ENCODE data around the gene TARS1.
A peak's percentile ranks its signal among the peaks of the same experiment; 100 is the strongest.

The TARS1 gene

DNA sequence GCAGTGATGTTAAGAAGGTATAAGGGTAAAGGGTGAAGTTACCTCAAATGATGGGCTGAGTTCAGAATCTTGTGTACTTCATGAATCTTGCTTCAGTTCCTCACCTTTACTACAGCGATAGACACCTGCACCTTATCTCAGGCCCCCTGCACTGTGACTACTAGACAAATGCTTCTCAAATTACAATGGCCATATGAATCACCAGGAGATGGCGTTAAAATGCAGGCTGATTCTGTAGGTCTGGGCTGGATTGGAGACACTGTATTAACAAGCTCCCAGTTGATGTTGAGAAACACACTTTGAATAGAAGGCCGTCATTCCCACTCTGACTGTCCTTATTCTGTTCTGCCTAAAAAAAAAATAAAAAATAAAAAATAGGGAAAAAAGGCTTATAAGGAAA is 29.8 kb downstream of the TARS1 start:
- TF ChIP-seq, protein P1, sequence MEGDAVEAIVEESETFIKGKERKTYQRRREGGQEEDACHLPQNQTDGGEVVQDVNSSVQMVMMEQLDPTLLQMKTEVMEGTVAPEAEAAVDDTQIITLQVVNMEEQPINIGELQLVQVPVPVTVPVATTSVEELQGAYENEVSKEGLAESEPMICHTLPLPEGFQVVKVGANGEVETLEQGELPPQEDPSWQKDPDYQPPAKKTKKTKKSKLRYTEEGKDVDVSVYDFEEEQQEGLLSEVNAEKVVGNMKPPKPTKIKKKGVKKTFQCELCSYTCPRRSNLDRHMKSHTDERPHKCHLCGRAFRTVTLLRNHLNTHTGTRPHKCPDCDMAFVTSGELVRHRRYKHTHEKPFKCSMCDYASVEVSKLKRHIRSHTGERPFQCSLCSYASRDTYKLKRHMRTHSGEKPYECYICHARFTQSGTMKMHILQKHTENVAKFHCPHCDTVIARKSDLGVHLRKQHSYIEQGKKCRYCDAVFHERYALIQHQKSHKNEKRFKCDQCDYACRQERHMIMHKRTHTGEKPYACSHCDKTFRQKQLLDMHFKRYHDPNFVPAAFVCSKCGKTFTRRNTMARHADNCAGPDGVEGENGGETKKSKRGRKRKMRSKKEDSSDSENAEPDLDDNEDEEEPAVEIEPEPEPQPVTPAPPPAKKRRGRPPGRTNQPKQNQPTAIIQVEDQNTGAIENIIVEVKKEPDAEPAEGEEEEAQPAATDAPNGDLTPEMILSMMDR (IDR thresholded peaks at IDR 0.05; ENCODE audit: low read depth, low read length): peak; percentile 61
- DNase-seq (ENCODE audit: low read depth in 2 of 2): peak; percentile 62 to 81
- no peak overlapping the region for H3K4me3 ChIP-seq (replicated peaks in 1 of 2; ENCODE audit: low read depth in 2 of 2, low read length in 2 of 2)

DNA sequence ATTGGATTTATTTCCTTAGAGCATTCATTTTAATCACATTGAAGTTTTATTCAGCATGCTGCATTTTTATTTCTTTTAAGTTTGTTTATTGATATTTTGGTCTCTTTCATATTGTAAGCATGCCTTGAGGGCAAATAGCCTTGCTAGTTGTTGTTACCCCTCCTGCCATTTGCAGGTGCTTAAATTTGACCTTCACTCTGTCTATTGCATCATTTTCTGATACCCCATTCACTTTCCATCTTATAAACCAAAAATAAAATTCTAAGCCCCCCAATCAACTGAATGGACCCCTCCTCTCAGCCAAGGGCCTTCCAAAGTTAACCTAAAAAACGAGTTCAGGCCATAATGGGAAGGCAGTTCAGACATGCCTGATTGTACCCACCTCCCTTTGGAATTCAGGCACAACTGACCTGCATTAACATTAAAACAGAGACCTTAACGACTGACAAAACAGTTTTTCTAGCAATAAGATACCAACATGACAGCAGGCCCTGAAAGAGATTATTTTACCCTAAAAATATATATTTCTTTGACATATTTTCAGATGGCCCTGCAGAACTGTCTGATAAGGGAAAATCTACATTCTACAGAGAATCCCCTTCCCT is 32.1 kb downstream of the TARS1 start:
- no peak overlapping the region for H3K4me3 ChIP-seq (replicated peaks in 1 of 2; ENCODE audit: low read depth in 2 of 2, low read length in 2 of 2)
- TF ChIP-seq, protein P1 (IDR thresholded peaks at IDR 0.05; ENCODE audit: low read depth, low read length): no peak
- no peak for DNase-seq (ENCODE audit: low read depth in 2 of 2)

DNA sequence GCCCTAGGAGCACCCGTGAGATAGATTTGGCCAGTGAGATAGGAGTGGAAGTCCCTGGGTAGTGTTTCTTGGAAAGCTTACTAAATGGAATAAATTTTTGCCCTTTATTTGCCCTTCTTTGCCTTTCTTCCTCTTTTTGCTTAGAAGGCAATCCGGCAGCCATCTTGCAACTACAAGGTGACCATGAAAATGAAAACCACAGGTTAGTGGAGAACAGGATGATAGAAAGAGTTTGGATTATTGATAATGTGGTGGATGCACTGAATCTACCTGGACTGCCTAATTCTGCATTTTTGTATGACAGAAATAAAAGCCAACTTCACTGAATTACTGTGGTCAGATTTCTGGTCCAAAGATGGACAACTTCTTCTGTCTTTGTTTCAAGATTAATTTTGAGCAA is 33.2 kb downstream of the TARS1 start:
- TF ChIP-seq, protein P1 (IDR thresholded peaks at IDR 0.05; ENCODE audit: low read depth, low read length): no peak
- no peak overlapping the region for H3K4me3 ChIP-seq (replicated peaks in 1 of 2; ENCODE audit: low read depth in 2 of 2, low read length in 2 of 2)
- no peak for DNase-seq (ENCODE audit: low read depth in 2 of 2)

DNA sequence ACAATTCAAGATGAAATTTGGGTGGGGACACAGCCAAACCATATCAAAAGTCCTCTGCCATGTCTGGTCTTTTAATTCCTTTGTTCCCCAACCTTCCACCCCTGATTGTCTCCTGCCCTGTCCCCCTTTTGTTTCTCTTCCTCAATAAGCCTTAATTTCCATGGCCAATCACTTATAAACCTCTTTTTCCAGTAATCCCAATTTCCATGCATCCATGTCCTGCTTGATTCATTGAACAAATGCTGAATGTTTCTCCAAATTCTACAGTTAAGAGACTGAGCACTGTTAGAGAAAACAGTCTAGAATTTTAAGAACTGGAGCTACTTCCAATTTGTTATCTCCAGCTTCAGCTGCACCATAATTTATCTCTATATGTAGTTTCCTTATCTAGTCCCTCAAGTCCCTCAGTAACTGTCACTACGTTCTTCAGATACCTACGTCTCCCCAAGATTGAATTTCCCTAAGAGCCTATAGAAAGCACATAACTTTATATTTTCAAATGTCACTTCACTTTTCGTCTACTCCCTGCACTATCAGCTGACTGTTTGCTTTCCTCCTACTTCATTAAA is 34.2 kb downstream of the TARS1 start:
- DNase-seq (ENCODE audit: low read depth in 2 of 2): no peak
- TF ChIP-seq, protein P1 (IDR thresholded peaks at IDR 0.05; ENCODE audit: low read depth, low read length): no peak
- no peak overlapping the region for H3K4me3 ChIP-seq (replicated peaks in 1 of 2; ENCODE audit: low read depth in 2 of 2, low read length in 2 of 2)

DNA sequence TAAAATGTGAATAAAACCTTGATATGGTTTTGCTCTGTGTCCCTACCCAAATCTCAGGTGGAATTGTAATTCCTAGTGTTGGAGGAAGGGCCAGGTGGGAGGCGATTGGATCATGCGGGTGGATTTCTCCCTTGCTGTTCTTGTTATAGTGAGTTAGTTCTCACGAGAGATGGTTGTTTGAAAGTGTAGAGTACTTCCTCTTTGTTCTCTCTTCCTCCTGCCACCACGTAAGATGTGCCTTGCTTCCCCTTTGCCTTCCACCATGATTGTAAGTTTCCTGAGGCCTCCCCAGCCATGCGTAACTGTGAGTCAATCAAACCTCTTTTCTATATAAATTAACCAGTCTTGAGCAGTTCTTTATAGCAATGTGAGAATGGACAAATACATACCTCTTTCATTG is 34.9 kb downstream of the TARS1 start:
- no peak for DNase-seq (ENCODE audit: low read depth in 2 of 2)
- TF ChIP-seq, protein P1 (IDR thresholded peaks at IDR 0.05; ENCODE audit: low read depth, low read length): no peak
- no peak overlapping the region for H3K4me3 ChIP-seq (replicated peaks in 1 of 2; ENCODE audit: low read depth in 2 of 2, low read length in 2 of 2)

DNA sequence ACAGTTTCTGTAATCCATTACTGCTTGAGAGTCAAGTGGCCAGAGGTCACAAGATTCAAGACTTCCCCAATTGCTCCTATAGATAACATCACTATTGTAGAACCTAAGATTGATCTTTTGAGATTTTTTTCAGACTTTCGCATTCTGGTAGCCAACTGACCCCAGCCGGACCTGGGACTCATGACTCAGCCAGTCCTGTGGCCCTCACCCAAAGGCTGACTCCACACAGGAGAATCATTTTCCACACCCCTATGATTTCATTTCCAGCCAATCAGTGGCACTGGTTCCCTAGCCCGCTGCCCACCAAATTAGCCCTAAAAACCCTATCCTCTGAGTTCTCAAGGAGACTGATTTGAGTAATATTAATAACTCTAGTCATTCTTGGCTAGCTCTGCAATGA is 36.2 kb downstream of the TARS1 start:
- H3K4me3 ChIP-seq (replicated peaks in 1 of 2; ENCODE audit: low read depth in 2 of 2, low read length in 2 of 2): no peak overlapping the region
- TF ChIP-seq, protein P1 (IDR thresholded peaks at IDR 0.05; ENCODE audit: low read depth, low read length): no peak
- peak in 1 of 2 donors; percentile 41 for DNase-seq (ENCODE audit: low read depth in 2 of 2)

DNA sequence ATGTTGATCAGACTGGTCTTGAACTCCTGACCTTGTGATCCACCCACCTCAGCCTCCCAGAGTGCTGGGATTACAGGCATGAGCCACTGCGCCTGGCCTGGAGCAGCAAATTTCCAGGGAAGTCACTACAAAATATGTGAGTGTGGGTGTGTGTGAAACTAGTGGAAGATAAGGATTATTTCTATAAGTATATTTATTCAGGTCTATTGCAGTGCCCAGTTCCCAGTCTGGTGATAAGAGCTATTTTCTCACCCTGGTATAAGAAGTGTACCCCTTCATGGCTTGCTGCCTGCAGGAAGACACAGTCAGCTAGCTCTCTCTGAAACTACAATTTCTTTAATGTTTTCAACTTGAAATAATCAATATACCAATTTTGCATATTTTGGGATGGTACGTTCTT is 37.1 kb downstream of the TARS1 start:
- TF ChIP-seq, protein P1 (IDR thresholded peaks at IDR 0.05; ENCODE audit: low read depth, low read length): no peak
- no peak for DNase-seq (ENCODE audit: low read depth in 2 of 2)
- no peak overlapping the region for H3K4me3 ChIP-seq (replicated peaks in 1 of 2; ENCODE audit: low read depth in 2 of 2, low read length in 2 of 2)

Measured in cardiac fibroblast (primary cell).